Upper lobe of left lung (tissue), 6 donors: ENCODE results near the gene RAD51AP2. TPM values are rescaled to one million over a fixed set of nuclear protein-coding genes. Genes with fewer than 3 reads are reported as not detected.

Experiments
- ATAC-seq, 2 donors: fragments of 200-7000 bp; cut with Tn5 transposase; one replicate each; pipeline ENCODE4 v1.9.1; 2022; ENCODE audit warnings: mild to moderate bottlenecking in 2 of 2, moderate library complexity in 2 of 2; ENCODE audit not compliant: low FRiP score in 2 of 2
- DNase-seq, 2 donors: peaks; one replicate each; pipeline ENCODE4 v3.0.0-alpha.2; 2019 to 2020
- H3K27ac ChIP-seq, 4 donors: fragments of 200-600 bp; sonication (generic); one replicate each; pipeline ENCODE4 v1.5.1; 2016 to 2019
- H3K27me3 ChIP-seq, 4 donors: fragments of 200-600 bp; sonication (generic); one replicate each; pipeline ENCODE4 v1.5.1; 2017 to 2019
- H3K36me3 ChIP-seq, 4 donors: fragments of 200-600 bp; sonication (generic); one replicate each; pipeline ENCODE4 v1.5.1; 2016 to 2019
- H3K4me1 ChIP-seq, 4 donors: fragments of 200-600 bp; sonication (generic); one replicate each; pipeline ENCODE4 v1.5.1; 2018 to 2019
- H3K4me3 ChIP-seq, 4 donors: fragments of 200-600 bp; sonication (generic); one replicate each; pipeline ENCODE4 v1.5.1; 2017 to 2019; ENCODE audit warnings: mild to moderate bottlenecking in 2 of 4, moderate library complexity in 1 of 4
- H3K9me3 ChIP-seq, 4 donors: fragments of 200-600 bp; sonication (generic); one replicate each; pipeline ENCODE4 v1.5.1; 2018 to 2019
- EP300 ChIP-seq, 4 donors: sonication (generic); formaldehyde crosslinking; IDR thresholded peaks; one replicate each; pipeline ENCODE4 v1.5.1; 2017; ENCODE audit warnings: antibody characterized with exemption in 4 of 4, control low read depth in 2 of 4
- POLR2A ChIP-seq, 4 donors: fragments of 450-650 bp; IDR thresholded peaks; one replicate each; pipeline ENCODE4 v1.5.1; 2016 to 2017; ENCODE audit warnings: antibody characterized with exemption in 4 of 4, mild to moderate bottlenecking in 2 of 4
- POLR2AphosphoS5 ChIP-seq, 2 donors: sonication (generic); formaldehyde crosslinking; IDR thresholded peaks; one replicate each; pipeline ENCODE4 v1.5.1; 2017; ENCODE audit warnings: antibody characterized with exemption in 2 of 2
- WGBS, 2 donors: methylation state at CpG; one replicate each; pipeline ENCODE4 v1.1.5; 2017 to 2018; 5-methylcytosine and 5-hydroxymethylcytosine counted together
- total RNA-seq, 6 donors: library from RNA; depleted of rRNA in 4 of 6; stranded (reverse); fragments of >200 nt in 4 of 6; gene quantifications; one replicate each; pipeline versions ENCODE4 v1.1.0 to v1.2.1, GENCODE V29; 2016 to 2021
- TF ChIP-seq, protein P1 (sequence below), 6 experiments: fragments of 450-650 bp in 4 of 6; fragments of 200-600 bp in 2 of 6; sonication (generic) in 2 of 6; IDR thresholded peaks; one replicate each; pipeline ENCODE4 v1.5.1; 2016 to 2019; ENCODE audit warnings: antibody characterized with exemption in 6 of 6
- donor health status: DM: no; HTN: no; CAD: no; lungs with moderate emphysema.
- donor health status: DM: no; HTN: yes; CAD: no; lungs with severe emphysema.

RAD51AP2 gene
- total RNA-seq, 6 donors from 2014 or later, result 0.06 TPM; not detected in 5

GRCh38 chr2:17542471-17542870 is 24.2 kb upstream of the RAD51AP2 start:
- ATAC-seq (no peak), DNase-seq (no peak)
- 86 to 88% methylated on average over 2 of the region's 2 CpGs for WGBS, 2 donors
- no peak overlapping the region for H3K27ac ChIP-seq
- no peak overlapping the region for H3K4me3 ChIP-seq
- TF ChIP-seq, protein P1, sequence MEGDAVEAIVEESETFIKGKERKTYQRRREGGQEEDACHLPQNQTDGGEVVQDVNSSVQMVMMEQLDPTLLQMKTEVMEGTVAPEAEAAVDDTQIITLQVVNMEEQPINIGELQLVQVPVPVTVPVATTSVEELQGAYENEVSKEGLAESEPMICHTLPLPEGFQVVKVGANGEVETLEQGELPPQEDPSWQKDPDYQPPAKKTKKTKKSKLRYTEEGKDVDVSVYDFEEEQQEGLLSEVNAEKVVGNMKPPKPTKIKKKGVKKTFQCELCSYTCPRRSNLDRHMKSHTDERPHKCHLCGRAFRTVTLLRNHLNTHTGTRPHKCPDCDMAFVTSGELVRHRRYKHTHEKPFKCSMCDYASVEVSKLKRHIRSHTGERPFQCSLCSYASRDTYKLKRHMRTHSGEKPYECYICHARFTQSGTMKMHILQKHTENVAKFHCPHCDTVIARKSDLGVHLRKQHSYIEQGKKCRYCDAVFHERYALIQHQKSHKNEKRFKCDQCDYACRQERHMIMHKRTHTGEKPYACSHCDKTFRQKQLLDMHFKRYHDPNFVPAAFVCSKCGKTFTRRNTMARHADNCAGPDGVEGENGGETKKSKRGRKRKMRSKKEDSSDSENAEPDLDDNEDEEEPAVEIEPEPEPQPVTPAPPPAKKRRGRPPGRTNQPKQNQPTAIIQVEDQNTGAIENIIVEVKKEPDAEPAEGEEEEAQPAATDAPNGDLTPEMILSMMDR (IDR thresholded peaks at IDR 0.05), result no peak
- TF ChIP-seq POLR2A (IDR thresholded peaks at IDR 0.05) (no peak), POLR2AphosphoS5 (IDR thresholded peaks at IDR 0.05) (no peak), EP300 (IDR thresholded peaks at IDR 0.05) (no peak)
- H3K36me3 ChIP-seq, result no peaks in the 10 kb centered on the region
- peaks cover 0 to 24% (median 6%) of the 10 kb centered on the region in 4 donors for H3K27me3 ChIP-seq
- no peaks in the 10 kb centered on the region for H3K9me3 ChIP-seq
- H3K4me1 ChIP-seq, result peaks cover 7 to 29% (median 18%) of the 10 kb centered on the region in 4 donors

DNA sequence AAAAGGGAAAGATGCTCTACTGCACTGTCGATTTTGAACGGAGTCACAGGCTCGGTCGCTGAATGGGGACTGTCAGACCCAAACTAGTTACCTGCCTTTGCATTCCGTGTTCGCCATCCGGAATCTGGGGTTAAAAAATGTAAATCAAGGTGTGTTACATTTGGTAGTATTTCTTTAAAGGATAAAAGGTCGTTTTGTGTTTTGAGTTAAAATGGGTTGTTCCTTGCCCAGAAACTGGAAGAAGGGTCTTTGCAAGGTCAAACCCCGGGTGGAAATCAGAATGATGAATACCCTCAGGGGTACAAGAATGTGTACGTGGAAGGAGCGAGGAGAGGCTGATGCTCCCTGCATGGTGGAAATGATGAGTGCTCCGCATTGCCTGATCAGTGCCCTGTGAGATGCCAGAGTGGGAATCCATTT is 23.3 kb upstream of the RAD51AP2 start:
- TF ChIP-seq POLR2AphosphoS5 (IDR thresholded peaks at IDR 0.05) (no peak), POLR2A (IDR thresholded peaks at IDR 0.05) (no peak), EP300 (IDR thresholded peaks at IDR 0.05) (no peak)
- TF ChIP-seq, protein P1 (IDR thresholded peaks at IDR 0.05), result no peak
- Histone ChIP-seq H3K36me3 (no peaks in the 10 kb centered on the region), H3K27ac (no peak overlapping the region), H3K4me3 (peak overlapping the region in 2 of 4 donors; percentile 49 to 54), H3K4me1 (peaks cover 7 to 29% (median 18%) of the 10 kb centered on the region in 4 donors), H3K9me3 (no peaks in the 10 kb centered on the region), H3K27me3 (peaks cover 0 to 24% (median 6%) of the 10 kb centered on the region in 4 donors)
- DNase-seq, result no peak
- WGBS, 2 donors, result 6 to 8% methylated on average over 12 of the region's 12 CpGs
- ATAC-seq, result no peak

- no peak for DNase-seq
- Histone ChIP-seq H3K9me3 (no peaks in the 10 kb centered on the region), H3K4me3 (peak overlapping the region in 3 of 4 donors; percentile 37 to 54 (median 49)), H3K27me3 (peaks cover 0 to 24% (median 8%) of the 10 kb centered on the region in 4 donors), H3K4me1 (peaks cover 7 to 29% (median 18%) of the 10 kb centered on the region in 4 donors), H3K36me3 (no peaks in the 10 kb centered on the region), H3K27ac (no peak overlapping the region)
- TF ChIP-seq POLR2AphosphoS5 (IDR thresholded peaks at IDR 0.05) (no peak), EP300 (IDR thresholded peaks at IDR 0.05) (no peak), POLR2A (IDR thresholded peaks at IDR 0.05) (no peak)
- TF ChIP-seq, protein P1 (IDR thresholded peaks at IDR 0.05), result no peak
- ATAC-seq, result no peak
- 3% methylated on average over 21 of the region's 21 CpGs for WGBS, 2 donors
These were observed 22.7 kb upstream of the RAD51AP2 start for GRCh38 chr2:17540813-17541530.

DNA sequence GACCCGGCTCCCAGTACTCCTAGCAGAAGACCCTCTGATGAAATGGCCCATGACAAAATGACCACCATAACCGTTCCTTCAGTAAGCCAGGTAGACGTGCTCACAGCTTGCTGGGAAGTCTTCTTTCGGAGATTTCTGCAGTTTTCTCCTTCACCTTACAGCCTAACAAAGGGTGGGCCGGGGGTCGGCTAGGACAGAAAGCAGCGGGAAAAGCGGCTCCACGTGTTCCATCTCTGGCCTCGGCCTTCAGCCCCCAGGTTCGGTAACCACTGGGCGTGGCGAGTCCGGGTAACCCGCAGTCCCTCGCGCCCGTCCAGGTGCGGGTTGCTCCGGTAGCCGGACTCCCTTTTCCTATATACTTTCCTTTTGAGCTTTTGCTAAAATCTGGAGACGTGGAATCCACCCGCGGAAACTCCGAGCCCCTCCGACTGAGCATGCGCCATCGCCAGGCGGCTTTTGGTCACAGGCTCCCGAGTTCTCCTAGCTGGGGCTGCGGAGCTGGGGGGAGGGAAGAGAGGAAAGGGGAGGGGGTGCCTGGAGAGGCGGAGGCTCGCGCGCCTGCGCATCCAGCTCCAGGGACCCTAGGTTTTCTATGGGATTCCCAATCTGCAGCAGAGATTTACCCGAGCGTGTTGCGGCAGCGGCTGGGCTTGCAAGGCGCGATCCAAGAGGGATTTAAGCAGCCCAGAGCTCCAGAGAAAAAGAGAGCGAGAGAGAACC is 22.0 kb upstream of the RAD51AP2 start, which contains the start of gene VSNL1:
TSS of gene VSNL1 (plus strand) at position 604 of the 720 bp plus-strand sequence. CDS start 51,379 bp downstream, outside the sequence.
- H3K36me3 ChIP-seq, result no peaks in the 10 kb centered on the region
- peaks cover 7 to 29% (median 18%) of the 10 kb centered on the region in 4 donors for H3K4me1 ChIP-seq
- DNase-seq, result peak; percentile 43 to 88
- H3K27ac ChIP-seq, result peak within 1 kb of the TSS in 3 of 4 donors; percentile 35 to 70 (median 42)
- peak within 1 kb of the TSS; percentile 4 to 54 (median 43) for H3K4me3 ChIP-seq
- peak; percentile 81 to 87 for ATAC-seq
- WGBS, 2 donors, result 1% methylated on average over 28 to 43 of the region's 43 CpGs
- no peaks in the 10 kb centered on the region for H3K9me3 ChIP-seq
- peaks cover 0 to 24% (median 6%) of the 10 kb centered on the region in 4 donors for H3K27me3 ChIP-seq
- TF ChIP-seq POLR2AphosphoS5 (IDR thresholded peaks at IDR 0.05) (no peak), POLR2A (IDR thresholded peaks at IDR 0.05) (no peak), EP300 (IDR thresholded peaks at IDR 0.05) (no peak)
- TF ChIP-seq, protein P1 (IDR thresholded peaks at IDR 0.05), result no peak
